HG02970 (cell line): ENCODE measurements around the gene FXR1.
"Not testable (repeated sequence)": the region's sequence is repeated elsewhere in the genome, so short reads cannot be mapped to it uniquely, and the experiment has no call there.

Source experiments
- ATAC-seq: cut with Tn5 transposase; IDR thresholded peaks from one replicate; pipeline ENCODE4 v1.9.1; 2021; ENCODE audit warnings: mild to moderate bottlenecking, moderate library complexity, moderate number of reproducible peaks; ENCODE audit not compliant: unreplicated experiment, low FRiP score

The FXR1 gene

DNA sequence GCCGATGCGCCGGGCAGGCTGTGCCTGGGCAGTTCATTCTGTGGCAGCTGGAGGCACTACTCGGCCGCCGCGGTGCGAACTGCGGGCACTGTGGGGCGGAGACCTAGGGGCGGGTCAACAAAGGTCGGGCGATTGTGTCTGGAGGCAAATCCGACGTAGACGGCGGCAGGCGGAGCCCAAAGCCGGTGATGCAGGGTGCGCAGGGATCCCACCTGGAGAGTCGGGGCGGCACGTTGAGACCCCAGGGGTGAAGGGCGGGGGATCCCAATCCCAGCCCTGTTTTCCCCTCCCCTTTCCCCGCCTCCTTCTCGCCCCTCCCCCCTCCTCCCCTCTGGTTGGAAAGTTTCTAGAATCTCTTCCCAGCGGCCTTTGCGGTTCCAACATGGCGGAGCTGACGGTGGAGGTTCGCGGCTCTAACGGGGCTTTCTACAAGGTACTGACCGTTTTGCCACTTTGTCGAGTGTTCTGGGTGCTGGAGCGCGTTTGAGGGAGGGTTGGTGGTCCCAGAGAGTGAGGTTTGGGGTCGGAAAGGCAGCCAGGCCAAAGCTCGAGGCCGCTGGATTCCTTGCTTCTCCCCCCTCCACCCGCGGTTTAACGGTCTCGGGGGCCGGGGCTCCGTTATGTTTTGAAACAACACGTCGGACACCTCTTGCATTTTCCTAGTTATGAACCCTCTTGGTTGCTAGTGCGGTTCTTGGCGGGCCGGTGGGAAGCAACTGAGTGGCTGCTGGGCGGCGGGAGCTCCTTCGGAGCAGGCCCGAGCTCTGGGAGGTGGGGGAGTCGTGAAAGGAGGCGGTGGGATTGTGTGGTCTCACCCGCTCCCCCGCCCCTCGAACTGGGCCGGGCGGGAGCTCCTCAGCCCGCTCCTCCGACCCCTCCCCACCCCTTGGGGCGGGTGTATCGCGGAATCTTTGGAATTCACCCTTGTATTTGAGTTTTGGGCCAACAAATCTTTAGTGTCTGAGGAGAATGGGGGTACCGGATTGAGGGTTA lies at the start of gene FXR1:
FXR1 (plus strand) TSS at position 367 of the 993 bp plus-strand sequence; CDS start at position 383, 16 bp downstream.
- ATAC-seq, result peak; percentile 99

DNA sequence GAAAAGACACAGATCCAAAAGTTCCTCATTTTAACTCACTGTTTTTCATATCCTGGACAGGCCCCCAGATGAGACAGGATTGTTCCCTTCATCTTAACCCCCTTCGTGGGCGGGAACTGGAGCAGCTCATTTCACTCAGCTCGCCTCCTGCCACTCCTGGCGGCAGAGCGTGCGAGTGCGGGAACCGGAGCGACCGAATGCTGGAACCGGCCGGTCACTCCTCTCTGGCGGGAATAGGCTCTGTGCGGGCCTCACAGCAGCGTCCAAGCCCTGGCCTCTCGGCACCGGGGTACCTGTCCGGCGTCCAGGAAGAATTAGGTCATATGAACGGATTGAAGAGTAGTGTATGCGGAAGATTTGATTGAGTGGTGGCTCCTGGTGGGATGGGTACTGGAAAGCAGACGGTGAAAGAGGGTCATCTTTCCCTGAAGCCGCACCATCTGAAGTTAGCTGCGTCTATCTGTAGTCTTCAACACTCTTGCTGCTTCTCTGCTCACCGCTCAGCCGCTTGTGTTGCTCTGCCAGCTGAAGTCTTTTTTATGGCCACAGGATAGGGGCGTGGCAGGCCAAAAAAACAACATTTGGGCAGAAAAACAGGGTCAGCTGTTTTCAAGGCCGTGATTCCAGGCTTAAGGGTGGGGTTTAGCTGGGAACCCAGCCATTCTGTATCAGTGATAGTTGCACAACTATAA lies 42.3 kb upstream of the FXR1 start:
- no peak for ATAC-seq

DNA sequence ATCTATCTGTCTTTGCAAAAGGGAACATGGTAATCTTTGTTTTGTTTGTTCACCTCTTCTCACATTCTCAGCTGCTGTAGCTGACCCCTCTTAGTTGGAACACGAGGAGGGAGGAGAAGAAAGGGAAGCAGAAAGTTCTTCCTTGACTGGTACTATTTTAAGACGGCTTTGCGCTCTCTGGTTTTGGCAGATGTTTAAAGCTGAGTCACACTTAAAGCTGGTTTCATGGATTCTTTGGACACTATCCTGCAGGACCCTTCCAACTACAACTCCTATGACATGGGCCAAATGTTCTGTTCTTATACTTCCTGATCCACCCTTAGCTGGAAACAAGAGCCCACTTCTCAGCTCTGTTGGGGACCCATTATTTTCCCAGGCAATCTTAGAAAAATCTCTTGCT lies 40.6 kb upstream of the FXR1 start:
- ATAC-seq, result no peak

DNA sequence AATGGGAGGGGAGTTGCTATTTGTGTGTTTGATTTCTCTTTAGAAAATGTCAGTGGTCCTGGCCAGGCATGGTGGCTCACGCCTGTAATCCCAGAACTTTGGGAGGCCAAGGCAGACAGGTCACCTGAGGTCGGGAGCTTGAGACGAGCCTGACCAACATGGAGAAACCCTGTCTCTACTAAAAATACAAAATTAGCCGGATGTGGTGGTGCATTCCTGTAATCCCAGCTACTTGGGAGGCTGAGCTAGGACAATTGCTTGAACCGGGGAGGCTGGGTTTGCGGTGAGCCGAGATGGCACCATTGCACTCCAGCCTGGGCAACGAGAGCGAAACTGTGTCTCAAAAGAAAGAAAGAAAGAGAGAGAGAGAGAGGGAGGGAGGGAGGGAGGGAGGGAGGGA lies 40.0 kb upstream of the FXR1 start:
- not testable (repeated sequence) for ATAC-seq

DNA sequence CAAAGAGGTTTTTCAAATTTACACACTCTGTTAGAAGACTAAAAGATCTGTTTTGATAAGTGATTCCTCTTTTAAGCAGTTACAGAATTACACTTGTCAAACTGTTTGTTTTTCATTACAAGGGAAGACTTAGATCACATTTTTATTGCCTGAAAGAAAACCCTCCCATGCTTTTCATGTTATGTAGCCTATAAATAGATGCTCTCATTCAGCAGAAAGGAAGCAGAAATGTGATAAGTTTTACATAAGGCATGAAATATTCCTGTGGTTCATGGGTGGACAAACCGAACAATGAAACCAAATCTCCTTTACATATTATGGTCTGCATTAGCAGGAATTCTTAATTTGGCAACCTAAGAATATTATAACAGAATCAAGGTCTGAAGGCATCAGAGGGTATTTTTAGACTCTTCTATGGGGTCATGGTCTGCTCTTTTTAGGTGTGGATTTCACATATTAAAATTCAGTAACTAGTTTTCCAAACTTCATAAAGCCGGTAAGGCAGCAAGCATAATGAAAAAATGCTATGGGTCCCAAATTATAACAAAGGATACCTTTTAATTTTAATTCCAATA lies 37.3 kb upstream of the FXR1 start:
- no peak for ATAC-seq

DNA sequence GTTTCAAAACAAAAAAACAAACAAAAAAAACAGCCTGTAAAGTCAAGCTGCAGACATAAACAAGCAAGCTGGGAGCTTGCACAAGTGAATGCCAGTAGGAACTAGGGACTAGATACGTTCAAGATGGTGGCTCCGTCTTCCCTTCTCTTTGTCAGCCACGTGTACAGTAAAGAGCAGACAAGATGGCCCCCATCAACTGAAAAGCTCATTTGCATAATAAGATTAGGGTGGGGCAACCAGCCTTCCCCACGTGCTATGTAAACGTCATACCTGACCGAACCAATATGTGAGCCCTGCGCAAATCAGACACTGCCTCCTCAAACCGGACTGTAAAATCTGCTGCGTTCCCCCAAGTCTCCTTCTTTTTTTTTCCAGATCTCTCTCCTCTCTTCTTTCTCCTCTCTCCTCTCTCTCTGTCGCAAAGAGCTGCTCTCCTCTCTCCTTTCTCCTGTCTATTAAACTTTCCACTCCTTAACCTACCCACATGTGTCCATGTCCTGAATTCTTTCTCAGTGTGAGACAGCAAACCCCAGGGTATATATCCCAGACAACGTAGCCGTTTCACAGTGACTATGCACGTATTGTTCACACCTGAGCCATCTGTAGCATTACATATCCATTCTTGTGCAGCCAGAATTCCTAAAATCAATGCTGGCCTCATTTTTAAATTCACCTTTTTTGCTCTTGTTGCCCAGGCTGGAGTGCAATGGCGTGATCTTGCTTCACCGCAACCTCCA lies 31.2 kb upstream of the FXR1 start:
- no peak for ATAC-seq

DNA sequence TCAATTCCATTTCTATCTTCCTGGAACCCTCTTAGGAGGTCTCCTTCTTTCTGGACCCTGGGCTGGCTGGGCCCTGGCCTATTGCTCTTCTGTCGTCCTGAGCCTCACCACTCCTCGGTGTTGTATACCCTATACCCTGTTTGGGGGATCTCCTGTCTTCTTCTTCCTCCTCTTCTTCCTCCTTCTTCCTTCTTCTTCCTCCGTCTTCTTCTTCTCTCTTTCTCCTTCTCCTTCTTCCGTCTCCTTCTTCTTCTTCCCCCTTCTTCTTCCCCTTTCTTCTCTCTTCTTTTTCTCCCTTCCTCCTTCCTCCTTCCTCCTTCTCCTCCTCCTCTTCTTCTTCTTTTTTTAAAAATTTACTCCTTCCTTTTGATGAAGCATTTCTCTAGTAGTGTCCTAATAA lies 30.4 kb upstream of the FXR1 start:
- ATAC-seq, result no peak

DNA sequence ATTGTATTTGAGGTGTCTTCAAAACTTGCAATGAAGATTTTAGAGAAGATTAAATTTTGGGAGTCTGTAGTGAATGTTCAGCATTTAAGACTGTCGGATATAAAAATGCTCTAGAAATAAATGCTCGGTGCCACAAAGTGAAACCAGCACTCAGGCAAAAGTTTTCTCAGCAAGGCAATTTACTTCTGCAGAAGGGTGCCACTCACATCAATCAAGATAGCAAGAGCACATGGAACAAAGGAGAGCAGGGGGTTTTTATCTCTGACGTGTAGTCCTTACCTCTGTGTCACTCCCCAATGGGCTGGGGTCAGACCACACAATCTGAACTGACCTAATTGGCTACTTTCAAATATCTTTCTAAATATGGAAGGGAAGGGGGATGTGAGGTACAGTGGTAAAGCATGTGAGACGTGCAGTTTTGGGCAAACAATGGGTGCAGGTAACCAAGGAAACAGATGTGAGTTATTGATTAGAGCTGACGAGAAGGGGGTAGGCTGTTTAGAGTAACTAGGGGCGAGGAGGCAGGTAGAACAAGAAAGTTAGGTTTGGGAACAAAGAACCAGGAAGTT lies 23.4 kb upstream of the FXR1 start:
- no peak for ATAC-seq

DNA sequence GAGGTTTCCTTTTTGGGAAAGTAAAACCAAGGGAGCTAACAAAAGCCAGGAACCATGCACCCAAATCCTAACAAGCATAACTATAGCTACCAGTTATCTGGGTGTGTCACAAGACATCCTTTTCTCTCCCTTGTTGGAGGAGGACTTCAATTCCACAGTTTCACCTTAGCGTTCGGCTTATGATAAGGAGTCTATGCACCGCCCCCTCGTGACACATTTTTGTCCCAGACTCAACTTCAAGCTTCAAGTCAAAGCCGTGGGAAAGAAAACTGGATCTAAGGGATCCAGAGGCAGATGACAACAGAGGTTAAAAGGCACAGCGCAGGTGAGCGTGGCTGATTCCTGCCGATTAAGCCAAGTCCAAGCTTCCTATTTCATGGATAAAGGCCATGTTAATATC lies 13.9 kb upstream of the FXR1 start:
- ATAC-seq, result no peak

DNA sequence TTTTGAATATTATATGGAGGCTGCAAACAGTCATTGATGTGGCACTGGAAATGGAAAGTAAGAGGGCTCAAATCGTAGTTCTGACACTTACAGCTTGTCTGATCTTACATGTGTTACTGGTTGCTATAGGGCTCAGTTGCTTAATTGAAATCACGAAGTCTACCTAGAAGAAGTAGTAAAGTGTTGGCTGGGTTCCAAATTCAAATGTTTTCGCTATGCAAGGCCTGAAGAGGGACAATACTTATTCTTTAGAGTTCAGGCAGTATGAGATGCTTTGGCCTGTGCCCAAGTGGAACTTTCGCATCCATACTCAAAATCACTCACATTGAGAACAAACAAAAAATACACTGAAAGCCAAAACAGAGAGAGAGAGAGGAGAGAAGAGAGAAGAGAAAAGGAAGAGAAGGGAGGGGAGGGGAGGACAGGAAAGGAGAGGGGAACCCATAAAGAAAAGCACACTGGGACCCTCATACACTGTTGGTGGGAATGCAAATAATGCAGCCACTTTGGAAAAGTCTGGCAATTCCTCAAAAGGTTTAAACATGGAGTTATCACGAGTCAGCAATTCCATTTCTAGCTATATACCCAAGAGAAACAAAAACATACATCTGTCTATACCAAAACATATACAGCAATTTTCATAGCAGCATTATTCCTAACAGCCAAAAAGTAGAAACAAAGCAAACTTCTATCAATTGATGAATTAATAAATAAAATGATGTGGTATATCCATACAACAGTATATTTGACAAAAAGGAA lies 2.9 kb upstream of the FXR1 start:
- ATAC-seq, result no peak

DNA sequence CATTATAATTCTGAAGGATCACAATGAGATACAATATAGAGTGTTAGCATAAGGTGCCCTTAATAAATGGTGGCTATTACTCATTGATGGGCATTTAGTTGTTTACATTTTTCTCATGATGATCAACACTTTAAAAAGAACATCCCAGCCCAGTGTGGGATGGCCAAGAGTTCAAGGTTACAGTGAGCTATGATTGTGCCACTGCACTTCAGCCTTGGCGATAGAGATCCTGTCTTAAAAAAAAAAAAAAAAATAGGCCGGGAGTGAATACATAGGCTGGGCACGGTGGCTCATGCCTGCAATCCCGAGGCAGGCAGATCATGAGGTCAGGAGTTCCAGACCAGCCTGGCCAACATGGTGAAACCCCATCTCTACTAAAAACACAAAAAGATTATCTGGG lies 1.6 kb upstream of the FXR1 start:
- no peak for ATAC-seq

DNA sequence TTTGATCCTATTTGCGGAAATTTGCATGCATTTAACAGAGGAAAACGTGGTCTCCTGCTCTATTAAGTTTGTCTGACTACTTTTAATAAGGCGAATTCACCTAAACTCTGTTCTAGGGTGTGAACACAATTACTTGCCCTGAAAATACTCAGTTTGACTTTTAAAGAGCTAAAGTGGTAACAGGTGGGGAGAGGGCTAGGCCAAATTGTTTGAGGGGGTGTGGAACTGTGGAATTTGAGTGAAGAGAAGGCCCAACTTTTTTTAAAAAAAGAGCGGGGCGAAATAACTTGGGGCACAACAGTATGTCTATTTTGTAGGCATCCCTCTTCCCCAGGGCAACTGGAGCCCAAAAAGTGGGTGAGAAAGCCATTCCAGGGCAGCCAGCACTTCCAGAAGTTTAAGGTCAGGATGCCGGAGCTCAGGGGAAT lies 580 bp upstream of the FXR1 start:
- peak; percentile 2 for ATAC-seq

DNA sequence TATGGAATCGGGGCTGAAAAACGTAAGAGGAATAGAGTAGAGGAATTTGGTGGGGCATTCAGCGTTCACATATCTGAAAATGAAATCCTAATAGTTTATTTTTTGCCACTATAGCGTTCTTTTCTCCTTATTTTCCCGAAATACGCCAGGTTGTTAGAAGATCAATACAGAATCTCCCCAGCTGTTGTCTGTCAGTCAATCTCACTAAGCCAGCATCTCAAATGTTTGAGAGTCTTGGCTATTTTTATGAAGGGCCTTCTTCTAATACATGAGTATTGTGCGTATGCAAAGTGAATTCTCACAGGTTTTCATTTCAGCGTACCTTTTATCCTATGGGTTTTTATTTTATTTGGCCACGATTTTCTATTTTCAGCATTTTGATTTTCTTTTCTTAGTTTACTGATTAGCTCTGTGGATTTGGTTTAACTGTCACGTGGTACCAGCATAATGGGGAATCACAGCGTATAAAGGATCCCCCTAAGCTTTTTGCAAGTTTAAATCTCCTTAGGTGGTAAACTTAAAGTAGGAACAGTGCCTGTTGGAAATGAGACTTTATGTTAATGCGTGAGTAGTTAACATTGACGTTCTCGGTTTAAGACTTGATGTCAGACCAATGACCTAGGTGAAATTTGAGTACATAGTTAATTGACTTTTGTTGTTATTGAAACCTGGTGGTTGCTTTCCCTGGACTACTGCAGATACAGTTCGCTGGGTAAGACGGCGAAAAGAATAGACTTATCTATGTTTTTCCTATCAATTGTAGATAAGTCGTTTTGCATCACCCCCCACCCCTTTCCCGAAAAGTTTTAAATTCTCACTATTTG lies 1.3 kb downstream of the FXR1 start:
- no peak for ATAC-seq

DNA sequence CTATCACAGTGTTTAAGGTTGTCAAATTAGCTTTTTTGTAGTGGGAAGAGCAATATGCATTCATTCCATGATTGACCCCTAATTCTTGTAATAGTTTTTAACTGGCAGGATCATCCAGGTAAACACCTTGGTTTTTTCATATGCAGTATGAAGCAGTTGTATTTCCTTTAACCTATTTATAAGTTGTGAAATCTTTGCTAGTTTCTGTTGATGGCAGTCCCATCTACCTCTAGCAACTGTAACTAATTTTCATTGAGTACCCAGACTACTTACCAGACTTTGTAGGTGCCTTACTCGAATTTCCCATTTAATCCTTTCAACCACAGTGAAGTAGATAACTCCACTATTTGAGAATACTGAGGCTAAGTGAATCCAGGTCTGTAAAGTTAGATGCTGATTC lies 6.1 kb downstream of the FXR1 start:
- ATAC-seq, result no peak

DNA sequence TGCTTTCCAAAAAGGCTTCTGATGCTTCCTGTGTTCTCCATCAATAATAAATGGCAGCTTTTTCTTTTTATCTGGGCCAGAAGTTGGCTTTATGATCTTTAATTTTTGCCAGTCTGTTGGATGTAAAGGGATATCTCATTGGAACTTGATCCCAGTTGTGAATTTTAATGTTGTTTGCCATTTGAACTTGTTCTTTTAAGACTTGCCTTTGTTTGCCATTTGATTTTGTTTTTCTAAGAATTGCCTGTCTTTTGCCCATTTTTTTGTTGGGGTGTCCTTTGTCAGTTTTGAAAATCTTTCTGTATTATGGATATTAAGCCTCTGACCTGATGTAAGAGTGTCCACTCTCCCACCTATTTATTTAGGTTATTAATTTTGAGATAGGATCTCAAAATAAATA lies 9.8 kb downstream of the FXR1 start:
- no peak for ATAC-seq

DNA sequence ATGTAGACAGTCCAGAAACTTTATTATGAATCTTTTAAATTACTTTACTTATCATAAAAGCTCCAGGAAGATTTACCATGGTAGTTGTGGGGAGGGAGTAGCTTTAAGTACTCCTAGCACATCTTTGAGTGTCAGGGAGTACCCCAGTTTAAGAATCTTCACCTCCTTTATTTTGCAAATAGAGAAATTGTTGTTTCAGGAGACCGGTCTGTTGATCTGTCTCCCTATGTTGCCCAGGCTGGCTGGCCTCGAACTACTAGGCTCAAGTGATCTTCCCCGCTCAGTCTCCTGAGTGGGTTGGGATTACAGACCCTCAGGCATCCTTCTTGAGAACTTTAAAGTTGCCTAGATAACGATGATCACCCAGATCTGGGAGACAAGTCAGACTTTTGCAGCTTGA lies 11.1 kb downstream of the FXR1 start:
- ATAC-seq, result no peak

DNA sequence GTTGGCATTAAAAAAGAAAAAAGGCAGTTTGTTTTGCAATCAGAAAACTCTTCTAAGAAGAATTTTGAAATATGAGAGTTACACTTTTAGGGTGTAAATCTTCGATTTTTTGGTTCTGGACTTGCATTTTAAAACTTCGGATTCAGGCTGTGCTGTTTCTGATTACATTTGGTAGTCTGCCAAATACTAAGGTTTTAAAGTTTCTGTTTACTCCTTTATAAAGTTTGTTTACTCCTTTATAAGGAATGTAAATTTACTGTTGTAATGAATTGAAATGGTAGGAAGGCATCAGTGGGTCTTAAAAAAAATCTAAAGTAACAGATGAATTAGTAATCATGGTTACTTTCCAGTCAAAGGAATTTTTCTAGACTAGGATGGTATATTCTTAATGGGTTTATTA lies 14.1 kb downstream of the FXR1 start:
- no peak for ATAC-seq

DNA sequence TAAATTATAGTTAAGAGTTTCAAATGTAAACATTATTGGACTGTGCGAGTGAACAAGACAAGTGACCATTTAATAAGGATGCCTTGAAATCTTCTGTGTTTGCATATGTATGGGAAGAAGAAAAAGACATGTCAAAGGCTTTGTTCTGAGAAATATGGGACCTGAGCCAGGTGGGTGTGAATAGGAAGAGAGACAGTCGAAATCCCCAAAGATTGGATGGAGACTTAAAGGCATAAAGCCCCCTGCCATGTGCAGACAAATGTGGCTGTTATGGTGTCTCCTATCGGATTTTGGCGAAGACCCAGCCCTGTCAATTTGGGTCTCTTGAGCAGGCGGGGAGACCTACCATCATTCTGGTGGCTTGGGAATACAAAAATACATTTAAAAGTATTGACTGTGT lies 16.9 kb downstream of the FXR1 start:
- ATAC-seq, result no peak

DNA sequence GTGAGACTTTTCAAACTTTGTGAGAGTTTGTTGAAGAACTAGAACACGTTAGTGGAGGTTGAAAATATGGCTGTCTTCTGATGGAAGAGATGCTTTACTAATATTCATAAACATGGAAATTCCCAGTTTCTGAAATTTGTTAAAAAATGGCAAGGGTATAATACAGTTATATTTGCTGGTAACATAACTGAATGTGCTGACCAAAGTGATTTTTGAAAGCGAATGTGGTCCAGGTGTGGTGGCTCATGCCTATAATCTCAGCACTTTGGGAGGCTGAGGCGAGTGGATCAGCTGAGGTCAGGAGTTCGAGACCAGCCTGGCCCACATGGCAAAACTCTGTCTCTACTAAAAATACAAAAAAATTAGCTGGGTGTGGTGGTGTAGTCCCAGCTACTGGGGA lies 18.1 kb downstream of the FXR1 start:
- no peak for ATAC-seq
